Activated CD4-positive, alpha-beta T cell treated with anti-CD3 and anti-CD28 coated beads for 48 hours (primary cell): ENCODE measurements around the gene CYGB.

Experiments used
- DNase-seq: peaks from one replicate; pipeline ENCODE4 v3.0.0-alpha.2; 2020

Gene CYGB

DNA sequence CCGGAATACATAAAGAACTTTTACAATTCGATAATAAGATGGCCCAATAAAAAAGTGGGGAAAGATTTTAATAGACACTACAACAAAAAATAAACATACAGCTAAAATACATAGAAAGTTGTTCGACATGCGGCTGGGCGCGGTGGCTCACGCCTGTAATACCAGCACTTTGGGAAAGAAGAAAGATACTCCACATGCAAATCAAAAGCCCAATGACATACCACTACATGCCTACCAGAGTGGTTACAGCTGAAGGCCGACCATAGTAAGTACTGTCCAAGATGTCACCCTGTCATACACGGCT is 11.7 kb upstream of the CYGB start:
- no peak for DNase-seq

DNA sequence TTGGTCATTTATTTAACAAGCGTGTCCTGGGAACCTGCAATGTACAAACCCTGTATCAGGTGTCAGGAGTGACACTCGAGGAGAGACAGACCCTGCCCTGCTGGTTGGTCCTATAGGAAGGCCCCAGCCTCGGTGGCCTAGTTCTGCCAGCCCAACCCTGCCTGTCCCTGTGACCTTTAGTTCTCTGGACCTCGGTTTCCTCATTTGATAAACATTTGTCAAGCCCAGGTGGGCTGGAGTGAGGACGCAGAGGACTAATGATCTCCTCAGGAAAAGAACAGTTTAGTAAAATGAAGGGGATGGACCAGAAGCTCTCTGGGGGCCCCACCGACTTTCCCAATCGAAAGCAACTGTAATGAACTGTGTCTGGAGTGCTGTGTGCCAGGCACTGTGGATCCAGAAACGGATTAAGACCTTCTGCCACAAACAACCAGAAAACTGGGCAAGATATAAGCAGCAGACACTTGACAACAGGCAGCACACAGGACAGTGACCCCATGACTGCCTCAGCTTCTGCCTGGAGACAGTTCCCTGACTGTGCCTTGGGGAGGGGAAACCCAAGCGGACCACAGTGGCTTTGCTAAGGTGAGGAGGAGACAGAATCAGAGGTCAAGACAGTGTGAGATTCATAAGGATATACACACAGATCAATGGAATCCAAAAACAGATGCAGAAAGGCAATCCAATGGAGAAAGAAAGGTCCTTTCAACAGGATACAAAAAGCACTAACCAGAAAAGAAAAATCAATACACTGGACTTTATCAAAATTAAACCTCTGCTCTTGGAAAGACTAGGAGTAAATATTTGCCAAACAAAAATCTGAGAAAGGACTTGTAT is 11.1 kb upstream of the CYGB start:
- DNase-seq, result no peak

DNA sequence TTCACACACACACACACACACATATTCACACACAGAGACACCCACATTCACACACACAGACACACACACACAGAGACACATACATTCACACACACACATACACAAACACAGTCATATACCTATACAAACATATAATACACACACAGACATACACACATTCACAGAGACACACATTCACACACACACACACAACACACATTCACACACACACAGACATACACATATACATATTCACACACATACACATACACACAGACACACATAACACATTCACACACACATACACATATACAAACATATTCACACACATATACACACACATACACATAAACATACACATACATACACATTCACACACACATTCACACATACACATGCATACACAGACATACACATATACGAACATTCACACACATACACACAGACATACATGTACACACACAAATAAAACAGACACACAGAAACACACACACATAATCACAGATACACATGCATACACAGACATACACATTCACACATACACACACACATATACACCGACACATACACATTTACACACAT is 10.2 kb upstream of the CYGB start:
- DNase-seq, result no peak

DNA sequence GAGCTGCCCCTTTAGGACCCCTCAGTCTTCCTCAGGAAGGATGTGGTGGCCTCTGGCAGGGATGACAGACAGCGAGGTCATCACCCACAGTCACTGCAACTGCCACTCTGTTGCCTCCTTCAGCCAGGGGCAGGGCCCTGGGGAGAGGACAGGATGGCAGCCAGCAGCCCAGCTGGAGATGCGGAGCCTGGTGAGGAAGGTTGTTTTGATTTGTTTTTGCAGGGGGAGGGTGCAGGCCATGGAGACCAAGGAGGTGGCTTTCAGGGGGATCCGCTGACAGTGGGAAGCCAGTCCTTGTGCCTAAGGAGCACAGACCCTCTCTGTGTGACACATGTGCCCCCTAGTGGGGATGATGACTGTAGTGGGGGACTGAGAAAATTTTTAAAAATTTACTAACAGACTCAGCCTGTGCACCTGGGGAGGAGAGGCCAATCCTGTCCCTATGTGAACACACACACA is 9.7 kb upstream of the CYGB start:
- peak; percentile 64 for DNase-seq

DNA sequence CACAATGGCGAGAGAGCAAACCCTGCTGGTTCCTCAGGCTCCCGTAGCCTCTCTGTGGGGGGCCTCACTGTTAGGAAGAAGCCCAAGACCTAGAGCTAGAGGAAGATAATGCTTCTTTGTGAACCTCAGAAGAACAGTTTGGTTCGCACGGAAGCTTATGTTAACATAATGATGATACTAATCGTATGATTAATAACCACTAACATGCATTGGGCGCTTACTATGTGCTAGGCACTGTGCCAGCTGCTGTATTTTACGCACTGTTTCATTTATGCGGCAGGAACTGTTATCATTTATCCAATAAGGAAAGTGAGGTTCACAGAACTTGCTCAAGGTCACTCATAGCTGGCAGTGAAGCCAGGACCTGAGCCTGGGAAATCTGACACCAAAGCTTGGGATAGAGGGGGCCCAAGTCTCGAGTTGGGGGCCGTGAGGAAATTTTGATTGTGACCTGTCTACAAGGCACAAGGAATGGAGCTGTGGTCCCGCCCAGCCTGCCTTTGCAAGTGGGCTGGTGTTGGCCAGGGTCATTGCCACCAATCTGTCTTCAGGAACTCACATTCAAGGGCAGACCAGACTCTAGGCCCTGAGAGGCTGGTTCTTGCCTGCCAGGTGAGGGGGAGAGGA is 9.2 kb upstream of the CYGB start:
- DNase-seq, result no peak

DNA sequence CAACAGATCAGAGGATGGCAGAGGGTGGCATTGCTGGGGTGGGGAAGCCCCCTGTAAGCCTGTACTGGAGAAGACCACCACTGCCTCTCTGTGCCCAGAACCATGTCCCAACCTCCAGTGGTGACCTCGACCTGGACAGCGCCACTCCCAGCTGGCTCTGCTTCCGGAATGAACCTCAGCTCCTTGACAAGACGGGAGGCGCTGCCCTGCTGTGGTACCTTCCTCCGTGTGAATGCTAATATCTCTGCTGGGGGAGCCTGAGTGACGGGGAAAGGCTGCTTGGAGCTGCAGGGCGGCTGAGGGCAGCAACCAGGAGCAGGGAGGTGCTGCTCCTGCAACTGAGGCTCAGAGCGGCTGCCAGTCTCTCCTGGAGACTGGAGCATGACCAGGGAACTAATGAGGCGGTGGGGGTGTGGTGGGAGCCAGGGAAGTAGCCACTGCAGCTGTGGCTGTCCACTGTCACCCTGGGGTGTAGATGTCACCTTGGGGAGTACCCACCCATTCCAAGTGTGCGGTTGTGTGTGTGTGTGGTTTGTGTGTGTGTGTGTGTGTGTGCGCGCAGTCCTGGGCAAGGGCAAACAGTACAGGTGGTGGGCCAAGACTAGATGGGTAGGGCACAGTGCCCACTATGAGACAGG is 8.5 kb upstream of the CYGB start:
- no peak for DNase-seq

DNA sequence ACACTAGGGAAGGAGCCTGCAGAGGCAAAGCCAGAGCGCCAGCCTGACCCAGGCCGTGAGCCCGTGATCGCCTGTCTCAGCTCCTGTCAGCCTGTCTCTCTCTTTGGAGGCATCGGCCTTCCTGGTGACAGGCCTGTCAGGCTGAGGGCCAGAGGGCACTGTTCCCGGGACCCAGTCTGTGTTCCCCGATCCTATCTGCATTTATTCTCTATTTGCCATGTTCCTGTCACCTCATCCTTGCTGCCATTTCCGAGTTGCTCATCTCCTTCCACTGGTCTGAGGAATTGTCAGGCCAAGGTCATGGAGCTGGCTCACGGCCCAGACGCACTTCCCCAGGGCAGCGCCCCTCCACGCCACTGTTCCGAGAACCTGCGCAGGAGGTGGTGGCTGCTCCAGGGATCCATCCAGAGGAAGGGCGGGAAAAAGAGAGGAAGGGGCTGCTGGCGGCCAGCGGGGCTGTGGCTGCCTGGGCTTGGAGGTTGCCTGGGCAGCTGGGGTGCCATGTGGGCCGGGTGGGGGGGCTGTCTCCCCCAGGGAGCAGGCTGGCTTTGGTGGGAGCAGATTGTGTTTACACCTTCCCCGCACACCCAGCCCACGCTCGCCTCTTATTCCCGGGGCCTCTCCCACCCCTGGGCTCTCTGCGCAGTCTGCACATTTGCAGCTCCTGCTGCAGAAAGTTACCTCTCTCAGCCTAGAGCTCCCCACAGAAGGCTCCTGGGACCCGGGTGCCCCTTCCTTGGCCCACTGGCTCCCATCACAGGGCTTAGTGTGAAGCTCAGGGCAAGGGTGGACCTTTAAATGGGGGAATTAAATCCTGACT is 7.2 kb upstream of the CYGB start:
- no peak for DNase-seq

DNA sequence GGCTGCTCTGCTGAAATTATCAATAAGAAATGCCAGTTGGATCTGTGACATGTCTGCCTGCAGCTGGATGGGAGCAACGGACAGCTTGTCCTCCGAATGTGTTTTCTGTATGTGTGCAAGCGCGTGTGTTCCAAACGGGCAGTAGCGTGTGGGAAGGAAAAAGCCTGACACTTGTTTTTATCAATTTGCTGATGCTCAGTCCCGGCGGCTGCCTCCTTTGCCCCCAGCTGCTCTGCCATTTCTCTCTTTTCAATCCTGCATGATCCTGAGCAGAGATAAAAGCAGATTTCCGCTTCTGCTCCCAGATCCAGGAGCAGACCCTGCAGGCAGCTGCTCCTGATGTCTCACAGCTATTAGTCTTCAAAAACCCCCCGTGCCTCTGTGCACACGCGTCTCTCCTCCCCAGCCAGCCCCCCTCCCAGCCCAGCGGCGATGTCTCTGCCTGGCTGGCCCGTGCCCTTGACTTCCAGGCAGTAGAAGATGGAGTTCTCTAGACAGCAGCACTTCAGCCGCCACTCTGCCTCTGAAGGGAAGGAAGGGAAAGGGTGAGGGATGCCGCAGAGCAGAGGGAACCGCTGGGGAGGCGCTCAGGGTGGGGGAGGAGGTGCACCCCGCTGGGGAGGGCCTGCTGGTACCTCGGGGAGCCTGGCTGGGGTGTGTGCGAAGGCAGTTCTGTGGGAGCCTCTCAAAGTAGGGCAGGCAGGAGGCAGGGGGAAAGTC is 6.5 kb upstream of the CYGB start:
- DNase-seq, result no peak

DNA sequence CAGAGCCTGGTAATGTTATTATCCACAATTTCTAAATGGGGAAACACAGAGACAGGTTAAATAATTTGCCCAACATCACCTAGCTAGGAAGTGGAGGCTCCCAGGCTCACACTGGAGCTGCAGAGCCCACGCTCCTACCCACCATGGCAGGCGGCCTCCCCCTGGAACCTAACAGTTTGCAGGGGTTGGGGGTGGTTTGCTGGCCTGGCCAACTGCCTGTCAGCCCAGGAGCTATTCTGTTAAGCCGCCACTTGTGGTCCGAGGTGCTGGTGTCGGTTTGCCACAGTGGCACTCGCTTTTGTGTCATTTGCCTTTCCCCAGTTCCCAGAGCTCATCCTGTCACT is 5.9 kb upstream of the CYGB start:
- no peak for DNase-seq

DNA sequence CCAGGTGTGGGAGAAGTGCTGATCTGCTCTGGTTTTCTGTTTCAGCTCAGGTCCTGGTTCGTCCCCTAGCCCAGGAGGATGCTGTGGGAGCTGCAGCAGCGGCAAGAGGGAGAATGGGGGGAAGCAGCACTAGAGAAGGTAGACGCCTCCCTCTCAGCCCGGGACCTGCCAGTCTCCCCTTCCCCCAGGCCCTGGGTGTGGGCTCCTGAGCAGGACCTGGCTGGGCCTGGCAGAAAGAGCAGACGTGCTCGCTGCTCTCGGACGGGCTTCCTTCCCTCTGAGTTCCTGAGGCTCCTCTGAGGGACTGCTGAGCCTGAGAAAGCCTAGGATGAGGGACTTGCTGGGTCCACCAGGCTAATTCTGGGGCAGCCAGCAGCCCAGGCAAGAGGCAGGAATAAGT is 5.5 kb upstream of the CYGB start:
- DNase-seq, result no peak

DNA sequence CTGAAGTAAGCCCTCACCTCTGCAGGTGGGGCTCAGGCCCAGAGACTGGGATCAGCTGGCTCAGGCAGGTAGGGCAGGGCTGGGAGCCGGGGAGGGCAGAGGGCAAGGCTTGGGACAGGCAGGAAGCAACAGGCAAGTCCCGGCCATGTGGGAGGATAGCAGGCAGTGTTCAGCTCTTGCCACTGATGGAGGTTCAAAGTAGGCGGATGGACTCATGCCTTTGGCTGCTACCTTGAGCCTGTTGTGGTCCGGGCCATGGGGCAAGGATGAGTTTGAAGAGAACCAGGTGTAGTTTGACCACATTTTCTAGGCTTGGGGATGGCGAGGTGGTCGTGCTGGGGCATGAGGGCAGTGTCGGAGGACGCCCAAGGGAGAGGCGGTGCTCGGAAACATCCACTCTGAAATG is 5.1 kb upstream of the CYGB start:
- DNase-seq, result no peak

DNA sequence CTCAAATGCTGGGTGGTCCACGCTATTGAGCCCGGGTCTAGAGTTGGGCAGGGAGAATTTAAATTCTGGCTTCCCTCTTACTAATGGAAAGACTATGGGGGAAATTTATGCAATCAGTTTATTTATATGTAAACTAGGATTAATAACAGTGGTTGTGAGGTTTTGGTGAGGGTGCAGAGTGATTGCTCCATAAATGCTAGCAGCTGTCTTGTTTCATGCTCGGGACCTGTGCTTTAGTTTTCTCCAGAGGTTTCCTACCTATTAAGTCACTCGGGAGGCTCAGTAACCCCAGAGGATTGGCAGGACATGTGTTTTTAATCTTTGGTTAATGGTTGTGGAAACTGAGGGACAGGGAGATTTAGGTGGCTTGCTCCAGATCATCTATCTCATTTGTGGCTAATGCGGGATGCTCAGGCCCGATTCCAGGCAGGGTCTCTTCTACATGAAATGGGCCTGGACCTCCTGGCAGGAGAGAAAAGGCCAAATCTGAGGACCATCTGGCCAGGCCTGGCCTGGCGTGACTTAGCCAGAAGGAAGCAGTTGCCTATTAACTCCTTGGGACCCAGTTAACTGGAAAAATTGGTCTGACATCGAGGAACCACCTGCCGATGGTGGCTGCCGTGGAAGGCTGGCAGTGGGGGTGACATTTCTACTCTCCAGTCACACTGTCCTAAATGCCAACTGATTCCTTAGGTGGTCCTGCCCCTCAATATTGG is 4.4 kb upstream of the CYGB start:
- no peak for DNase-seq

DNA sequence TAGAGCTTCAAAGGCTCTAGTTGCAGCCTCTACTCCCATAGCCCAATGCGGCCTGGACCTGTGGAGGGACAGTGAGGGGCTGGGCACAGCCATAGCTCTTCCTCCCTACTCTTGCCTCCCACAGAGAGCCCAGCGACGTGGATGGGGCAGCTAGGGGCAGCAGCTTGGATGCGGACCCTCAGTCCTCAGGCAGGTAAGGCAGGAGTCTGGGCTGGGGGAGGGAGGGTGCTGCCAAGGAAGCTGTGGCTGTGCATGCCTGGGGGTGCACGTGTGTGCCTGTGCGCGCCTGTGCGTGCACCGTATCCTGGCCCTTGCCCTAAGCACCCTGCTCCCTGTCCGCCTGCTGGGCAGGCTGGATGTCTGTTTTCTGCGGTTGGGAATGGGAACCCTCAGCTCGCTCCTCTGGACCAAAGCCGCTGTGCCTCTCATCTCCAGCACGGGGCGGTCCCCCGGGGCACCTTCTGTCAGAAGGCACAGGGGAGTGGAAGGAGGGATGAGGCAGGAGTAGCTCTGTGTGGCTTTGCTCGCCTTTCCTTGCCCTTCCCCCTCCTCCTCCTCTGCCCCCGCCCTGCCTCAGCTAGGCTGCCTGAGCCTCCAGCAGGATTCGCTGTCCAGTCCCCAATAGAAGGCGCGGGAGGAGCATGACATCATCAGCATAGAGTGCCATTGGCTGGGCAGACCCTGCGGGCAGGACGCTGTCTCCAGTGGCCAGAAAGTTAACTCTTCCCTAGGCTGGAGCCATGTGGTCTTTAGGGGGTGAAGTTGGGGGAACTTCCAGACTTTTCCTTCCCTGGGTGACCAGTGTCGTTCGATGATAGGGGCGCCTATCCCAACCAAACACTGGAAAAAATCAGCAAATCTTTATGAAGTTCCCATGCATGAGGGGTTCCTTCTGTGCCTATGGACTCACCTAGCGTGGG is 3.1 kb upstream of the CYGB start:
- DNase-seq, result peak; percentile 48

DNA sequence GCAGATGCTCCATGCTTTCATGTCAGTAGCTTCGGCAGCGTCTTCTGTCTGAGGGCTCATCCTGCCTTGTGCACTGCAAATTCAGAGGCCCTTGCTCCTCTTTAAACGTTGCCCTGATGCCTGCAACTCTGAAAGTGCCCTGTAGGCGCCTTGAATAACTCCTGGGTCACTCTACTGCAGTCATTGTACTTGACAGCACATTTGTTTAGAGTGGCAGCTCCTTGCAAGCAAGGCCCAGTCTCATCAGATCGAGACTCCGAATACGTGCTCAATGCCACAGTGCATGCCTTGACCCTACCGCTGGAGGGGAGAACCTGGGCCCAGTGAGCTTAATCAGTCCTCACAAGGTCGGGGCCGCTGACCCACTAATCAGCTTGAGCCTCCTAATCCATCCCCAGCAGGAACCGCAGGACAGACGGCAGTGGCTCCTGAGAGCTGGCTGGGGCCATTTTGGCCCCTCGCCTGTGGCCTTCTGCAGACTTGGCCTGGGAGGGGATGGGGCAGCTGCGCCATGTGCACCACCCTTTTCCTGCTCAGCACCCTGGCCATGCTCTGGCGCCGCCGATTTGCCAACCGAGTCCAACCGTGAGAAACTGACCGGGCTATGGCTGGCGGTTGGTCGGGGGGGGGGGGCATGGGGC is 2.2 kb upstream of the CYGB start, which contains the start of gene PRCD:
Gene PRCD, plus strand, starts transcription at position 414 of the 641 bp plus-strand sequence. Its CDS starts 98 bp downstream, at position 512.
- DNase-seq, result no peak

DNA sequence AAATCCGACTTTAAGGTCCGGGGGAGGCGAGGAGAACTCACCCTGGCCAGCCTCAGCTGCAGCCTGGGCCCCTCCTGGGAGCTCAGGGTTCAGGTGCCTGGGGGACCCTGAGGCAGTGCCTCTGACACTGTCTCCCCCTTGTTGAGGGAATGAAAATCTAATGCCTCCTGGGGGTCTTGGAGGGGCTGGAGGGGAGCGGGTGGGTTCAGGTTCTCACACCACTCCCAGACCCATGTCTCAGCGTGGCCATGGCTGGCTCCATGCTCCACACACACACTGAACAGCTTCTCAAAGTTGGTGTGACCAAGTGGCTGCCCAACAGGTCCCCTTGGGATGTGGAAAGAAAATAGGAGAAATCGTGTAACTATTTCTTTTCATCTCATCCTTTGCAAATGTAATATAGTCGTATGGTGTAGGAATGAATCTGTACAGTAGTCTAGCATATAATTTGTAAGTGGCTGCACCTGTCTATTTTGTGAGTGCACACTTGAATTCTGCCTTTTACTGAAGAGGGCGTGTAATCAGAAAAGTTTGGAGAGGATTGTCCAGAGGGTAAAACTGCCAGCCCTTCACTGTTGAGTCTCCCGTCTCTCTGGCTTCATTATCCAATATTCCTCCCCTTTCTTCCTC is 1.5 kb upstream of the CYGB start:
- DNase-seq, result no peak

DNA sequence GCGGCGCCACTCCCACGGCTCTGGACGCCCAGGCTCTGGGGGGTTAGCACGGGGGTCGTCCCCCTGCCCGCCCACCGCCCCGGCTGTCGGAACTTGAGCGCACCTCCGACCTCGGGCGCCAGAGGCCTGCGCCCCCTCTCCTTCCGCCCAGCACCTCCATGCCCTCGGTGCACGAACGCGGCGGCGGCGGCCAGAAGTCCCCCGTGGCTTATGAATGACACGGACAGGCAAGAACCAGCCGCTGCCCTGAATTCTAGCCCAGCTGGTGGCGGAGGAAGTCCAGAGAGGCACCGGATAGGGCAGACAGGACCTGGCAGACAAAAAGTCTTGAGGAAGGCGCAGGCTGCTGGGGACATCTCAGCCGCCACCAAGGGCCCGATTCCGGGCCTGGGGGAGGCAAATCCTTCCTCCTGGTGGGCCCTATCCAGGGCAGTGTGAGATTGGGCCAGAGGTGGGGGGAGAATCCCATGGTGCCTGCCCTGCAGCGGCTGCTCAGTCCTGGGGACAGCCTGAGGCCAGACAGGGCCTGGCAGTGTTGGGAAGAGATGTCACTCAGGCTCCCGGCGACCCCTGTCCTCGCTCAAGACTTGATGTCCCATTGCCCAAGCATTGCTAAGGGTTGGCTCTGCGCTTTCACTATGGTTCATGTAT is 897 bp upstream of the CYGB start:
- DNase-seq, result no peak

DNA sequence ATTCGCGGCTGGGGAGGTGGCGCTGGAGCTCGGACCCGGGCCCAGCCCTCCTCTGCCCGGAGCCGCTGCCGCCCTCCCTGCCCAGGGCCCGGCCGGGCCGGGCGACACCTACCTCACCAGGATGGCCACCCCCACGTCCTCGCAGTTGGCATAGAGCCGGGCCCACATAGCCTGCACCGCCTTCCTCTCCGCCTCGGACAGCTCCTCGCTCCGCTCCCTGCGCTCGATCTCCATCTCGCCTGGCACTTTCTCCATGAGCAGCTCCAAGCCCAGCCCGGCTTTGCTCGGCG is 276 bp downstream of the CYGB start:
- no peak for DNase-seq

DNA sequence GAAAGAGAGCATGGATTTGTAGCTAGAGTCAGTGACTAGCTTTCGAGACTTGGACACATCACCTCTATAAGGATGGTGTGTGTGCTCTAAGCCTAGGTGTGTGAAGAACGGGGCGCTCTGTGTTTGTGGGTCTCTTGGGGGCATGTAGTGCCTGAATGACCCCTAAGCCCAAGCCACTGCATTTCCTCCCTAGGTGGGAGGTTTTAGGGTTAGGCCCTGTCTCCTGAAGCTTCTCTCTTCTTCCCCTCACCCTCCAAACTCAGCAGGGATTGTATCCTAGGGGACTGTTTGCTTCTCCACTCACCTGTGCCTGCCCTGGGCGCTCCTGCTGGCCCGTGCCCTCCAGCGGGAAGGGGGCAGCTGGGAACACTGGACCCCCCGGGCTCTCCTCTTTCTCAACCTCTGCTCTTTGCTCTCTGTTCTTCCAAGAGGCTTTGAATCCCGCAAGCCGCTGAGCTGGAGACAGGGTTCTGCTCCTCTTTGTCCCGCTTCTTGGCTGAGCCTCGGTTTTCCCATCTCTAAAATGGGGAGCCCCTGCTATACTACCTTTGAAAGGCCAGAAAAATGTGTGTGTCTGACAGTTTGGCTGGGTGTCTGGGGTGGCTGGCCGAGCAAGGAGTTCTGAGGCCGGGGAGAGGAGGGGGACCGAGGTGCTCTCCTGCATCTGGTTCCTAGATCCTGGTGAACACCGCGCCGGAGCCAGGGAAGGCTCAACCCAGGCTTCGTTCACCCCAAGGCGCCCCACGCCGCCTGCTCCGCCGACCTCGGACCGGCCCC is 810 bp downstream of the CYGB start:
- DNase-seq, result no peak
